GM18951 (cell line): ENCODE data around the gene C1orf174.

Experiments
- POLR2A ChIP-seq: IDR thresholded peaks from 4 replicates; pipeline ENCODE4 v1.6.1; 2011; ENCODE audit warnings: mild to moderate bottlenecking; ENCODE audit not compliant: insufficient read length, insufficient read depth; ENCODE audit errors: extremely low read depth
- in situ Hi-C: fragments of 300-500 bp; cut with MboI; formaldehyde crosslinking; loops from one replicate; pipeline ENCODE4 v1.12.0; 2022; ENCODE audit warnings: low sequenced_read_pairs, mixed read lengths, inconsistent platforms; ENCODE audit not compliant: unreplicated experiment

The C1orf174 gene

GRCh38 chr1:3863231-3863935, 36.7 kb downstream of the C1orf174 start:
- no peak for TF ChIP-seq POLR2A
- in situ Hi-C loops, result no loop called here

DNA sequence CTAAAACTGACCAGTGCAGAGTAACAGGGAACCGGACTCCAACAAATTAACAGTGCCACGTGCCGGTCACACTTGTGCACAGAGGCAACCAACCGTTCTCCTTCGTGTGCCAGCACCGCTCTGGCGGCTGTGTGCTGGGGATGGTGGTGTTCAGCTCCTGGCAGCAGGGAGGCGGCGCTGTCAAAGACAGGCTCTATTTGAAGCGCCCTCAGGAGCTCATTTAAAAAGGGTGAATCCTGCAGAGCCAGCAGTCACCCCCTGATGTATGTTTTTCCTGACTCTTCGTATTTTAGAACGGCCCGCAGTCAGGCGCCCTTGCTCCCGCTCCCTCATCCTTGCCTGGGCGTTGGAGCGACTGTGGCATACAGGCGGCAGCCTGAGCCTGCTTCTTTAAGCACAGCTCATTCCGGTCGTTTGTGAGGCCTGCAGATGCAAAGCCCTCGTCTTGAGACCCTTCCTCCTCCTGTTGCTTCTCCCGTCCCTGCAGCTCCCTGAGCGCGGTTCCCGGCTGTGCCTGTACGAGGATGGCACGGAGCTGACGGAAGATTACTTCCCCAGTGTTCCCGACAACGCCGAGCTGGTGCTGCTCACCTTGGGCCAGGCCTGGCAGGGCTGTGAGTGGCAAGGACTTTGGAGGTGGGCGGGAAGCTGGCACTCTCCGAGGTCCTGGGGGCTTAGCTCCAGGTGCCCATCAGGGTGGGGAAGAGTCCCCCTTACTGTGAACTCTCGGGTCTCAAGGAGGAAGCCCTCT, 41.7 kb downstream of the C1orf174 start:
- TF ChIP-seq POLR2A, result no peak

GRCh38 chr1:3857791-3858129, 42.3 kb downstream of the C1orf174 start:
- TF ChIP-seq POLR2A, result no peak
- in situ Hi-C loops, result no loop called here

More for the DNA sequence above, 41.7 kb downstream of the C1orf174 start:
- in situ Hi-C loops, result no loop called here

DNA sequence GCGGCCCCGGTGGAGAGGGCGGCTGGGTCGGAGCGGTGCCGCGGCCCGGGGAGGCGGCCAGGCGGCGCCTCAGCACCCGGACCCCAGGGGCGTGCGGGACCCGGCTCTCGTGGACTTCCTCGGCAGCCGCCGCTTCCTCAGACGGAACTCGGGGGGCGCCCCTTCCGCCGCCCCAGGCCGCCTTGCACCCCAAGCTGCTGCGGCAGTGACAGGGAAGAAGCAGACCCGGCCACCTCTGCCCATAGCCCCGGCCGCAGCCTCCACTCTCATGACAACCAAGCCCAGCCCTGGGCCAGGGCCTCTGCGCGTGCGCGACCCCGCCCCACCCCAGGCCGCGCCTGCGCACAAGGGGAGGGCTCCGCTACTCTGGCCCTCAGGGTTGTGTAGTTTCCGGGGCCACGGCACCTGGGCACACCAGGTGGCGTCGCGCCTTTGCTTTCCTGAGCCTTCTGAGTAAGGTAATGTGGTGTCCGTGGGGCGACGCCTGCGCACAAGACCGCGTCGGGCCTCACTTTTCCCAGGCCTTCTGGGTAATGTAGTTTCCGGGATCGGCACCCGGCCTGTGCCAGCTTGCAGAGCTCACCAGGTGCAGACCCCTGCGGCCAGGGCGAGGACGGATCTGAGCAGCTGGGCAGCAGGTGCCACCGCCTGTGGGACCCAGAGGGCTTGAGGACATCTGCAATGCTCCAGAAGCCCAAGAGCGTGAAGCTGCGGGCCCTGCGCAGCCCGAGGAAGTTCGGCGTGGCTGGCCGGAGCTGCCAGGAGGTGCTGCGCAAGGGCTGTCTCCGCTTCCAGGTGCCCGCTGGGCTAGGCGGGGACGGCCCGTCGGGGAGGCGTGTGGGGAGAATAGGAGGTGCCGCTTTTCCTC, 42.9 kb downstream of the C1orf174 start, which contains the start of the genes CEP104 and DFFB:
CEP104 (minus strand) TSS at position 289 of the 868 bp plus-strand sequence. CDS start 4,804 bp downstream, outside the sequence.
DFFB (plus strand) TSS at position 554 of the 868 bp plus-strand sequence; CDS start at position 682, 128 bp downstream.
- peak; percentile 84 for TF ChIP-seq POLR2A
- in situ Hi-C loops, result no loop called here

DNA sequence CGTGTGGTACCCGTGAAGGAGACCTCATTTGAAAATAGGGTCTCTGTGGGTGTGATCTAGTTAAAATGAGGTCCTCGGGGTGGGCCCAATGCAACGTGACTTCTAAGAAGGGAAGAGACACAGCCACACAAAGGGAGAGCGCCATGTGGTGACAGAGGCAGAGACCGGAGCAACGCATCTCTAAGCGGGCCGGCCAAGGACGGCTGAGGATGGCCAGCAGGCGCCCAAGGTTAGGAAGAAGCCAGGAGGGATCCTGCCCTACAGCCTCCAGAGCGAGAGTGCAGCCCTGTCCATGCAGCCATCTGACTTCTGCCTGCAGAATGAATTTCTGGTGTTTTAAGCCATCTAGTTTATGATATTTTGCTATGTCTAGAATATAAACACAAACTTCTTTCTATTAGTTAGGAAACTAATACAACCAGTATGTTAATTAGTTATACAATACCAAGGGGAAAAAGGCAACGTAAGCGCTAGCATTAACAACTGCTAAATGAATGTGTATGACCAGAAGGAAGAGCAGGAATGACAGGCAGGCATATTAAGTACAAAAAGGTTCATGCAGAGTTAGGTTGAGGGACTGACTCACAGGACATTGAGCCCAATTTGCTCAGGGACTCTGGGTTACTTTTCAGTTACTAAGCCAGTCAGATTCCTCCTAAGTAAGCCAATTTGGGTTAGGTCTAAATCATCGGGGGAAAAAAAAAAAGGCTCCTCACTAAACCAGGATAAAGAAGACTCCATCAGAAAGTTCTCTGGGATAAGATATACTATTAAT, 47.2 kb downstream of the C1orf174 start:
- TF ChIP-seq POLR2A, result no peak
- in situ Hi-C loops, result no loop called here

DNA sequence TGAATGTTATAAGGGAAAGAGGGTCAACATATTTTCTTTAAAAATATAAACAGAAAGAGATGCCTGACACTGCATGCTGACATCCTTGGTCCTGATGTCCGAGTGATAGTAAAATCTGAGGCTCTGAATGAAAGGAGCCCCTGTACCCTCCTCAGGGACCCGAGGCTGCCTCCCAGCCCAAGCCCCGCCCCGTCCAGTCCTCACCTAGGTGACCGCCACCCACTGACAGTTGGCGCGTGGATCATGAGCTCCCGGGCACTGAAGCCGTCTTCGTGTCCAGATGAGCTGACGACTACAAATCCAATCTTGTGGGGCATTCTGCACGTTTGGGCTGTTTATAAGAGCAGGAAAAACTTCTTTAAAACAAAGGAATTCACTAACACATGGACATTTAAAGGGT, 48.0 kb downstream of the C1orf174 start:
- TF ChIP-seq POLR2A, result no peak
- in situ Hi-C loops, result no loop called here

- in situ Hi-C loops, result no loop called here
- TF ChIP-seq POLR2A, result no peak
Observed at GRCh38 chr1:3851292-3851691, 48.8 kb downstream of the C1orf174 start.

GRCh38 chr1:3850857-3851256, 49.2 kb downstream of the C1orf174 start:
- in situ Hi-C loops, result no loop called here
- TF ChIP-seq POLR2A, result no peak

- in situ Hi-C loops, result no loop called here
- TF ChIP-seq POLR2A, result no peak
Observed at GRCh38 chr1:3847081-3847480, 53.0 kb downstream of the C1orf174 start.

GRCh38 chr1:3846541-3846940, 53.5 kb downstream of the C1orf174 start:
- TF ChIP-seq POLR2A, result no peak
- in situ Hi-C loops, result no loop called here

DNA sequence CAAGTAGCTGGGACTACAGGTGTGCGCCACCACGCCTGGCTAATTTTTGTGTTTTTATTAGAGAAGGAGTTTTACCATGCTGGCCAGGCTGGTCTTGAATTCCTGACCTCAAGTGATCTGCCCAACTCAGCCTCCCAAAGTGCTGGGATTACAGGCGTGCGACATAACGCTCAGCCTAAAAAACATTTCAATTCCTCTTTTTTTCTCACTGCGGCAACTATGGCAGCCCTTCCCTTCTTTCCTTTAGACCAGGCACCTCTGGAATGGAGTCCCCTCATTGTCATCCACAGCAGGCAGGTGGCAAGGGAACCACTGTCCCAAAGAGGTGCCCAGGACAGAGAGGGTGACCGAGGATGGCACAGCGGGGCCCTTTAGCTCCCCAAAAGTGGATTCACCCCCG, 57.2 kb downstream of the C1orf174 start:
- in situ Hi-C loops, result no loop called here
- TF ChIP-seq POLR2A, result no peak

DNA sequence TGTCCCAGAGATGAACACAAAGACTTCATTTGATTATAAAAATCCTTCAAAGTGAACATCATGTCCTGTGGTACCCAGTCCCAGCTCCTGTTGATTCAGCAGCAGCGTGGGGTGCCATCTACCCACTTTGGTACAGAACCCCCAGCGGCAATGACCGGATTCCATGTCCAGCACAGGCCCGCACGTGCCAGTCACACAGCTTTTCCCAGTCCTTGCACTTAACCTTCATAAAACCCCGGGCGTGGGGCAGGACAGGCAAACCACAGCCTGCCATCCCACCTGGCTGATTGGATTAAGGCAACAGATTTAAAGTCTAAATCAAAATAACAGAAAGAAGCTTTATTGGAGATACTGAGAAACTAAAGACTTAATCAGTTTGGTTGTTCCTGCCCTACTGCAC, 58.6 kb downstream of the C1orf174 start:
- TF ChIP-seq POLR2A, result no peak
- in situ Hi-C loops, result no loop called here
